Esophagus squamous epithelium (tissue), 5 donors: ENCODE measurements around the gene TBC1D24. TPM values are rescaled to one million over a fixed set of nuclear protein-coding genes. Genes with fewer than 3 reads are reported as not detected.

Source experiments
- DNase-seq: peaks from one replicate; lab custom pipeline; 2025; lab: John Stamatoyannopoulos, UW
- H3K27ac ChIP-seq, 4 donors: fragments of 200-600 bp; sonication (generic); one replicate each; pipeline ENCODE4 v1.5.1; 2016 to 2019; ENCODE audit warnings: mild to moderate bottlenecking in 1 of 4
- H3K27me3 ChIP-seq, 4 donors: fragments of 200-600 bp; sonication (generic); 1 replicate in 3 of 4; 2 replicates in 1 of 4; pipeline versions ENCODE4 v1.5.1 to v1.6.0; 2017 to 2021; ENCODE audit warnings: antibody characterized with exemption in 1 of 4
- H3K36me3 ChIP-seq, 3 donors: fragments of 200-600 bp; sonication (generic); one replicate each; pipeline ENCODE4 v1.5.1; 2016 to 2019
- H3K4me1 ChIP-seq, 3 donors: fragments of 200-600 bp; sonication (generic); one replicate each; pipeline ENCODE4 v1.5.1; 2017 to 2019
- H3K4me3 ChIP-seq, 4 donors: fragments of 200-600 bp; sonication (generic); 1 replicate in 3 of 4; 2 replicates in 1 of 4; pipeline ENCODE4 v1.5.1; 2016 to 2019; ENCODE audit warnings: mild to moderate bottlenecking in 2 of 4, moderate library complexity in 1 of 4
- H3K9me3 ChIP-seq, 3 donors: fragments of 200-600 bp; sonication (generic); one replicate each; pipeline ENCODE4 v1.5.1; 2016 to 2019
- POLR2A ChIP-seq, 4 donors: fragments of 450-650 bp; IDR thresholded peaks; one replicate each; pipeline ENCODE4 v1.6.1; 2017; ENCODE audit warnings: antibody characterized with exemption in 4 of 4, mild to moderate bottlenecking in 4 of 4, moderate library complexity in 3 of 4
- WGBS, 2 donors: methylation state at CpG; one replicate each; pipeline ENCODE4 v1.1.5; 2018; 5-methylcytosine and 5-hydroxymethylcytosine counted together
- intact Hi-C: fragments of 100-400 bp; cut with DNase I; formaldehyde crosslinking; loops from one replicate; pipeline ENCODE4 v1.15.0; 2022
- total RNA-seq, 4 donors: library from RNA; depleted of rRNA; stranded (reverse); fragments of >200 nt; gene quantifications; one replicate each; pipeline ENCODE4 v1.1.0, GENCODE V29; 2016
- TF ChIP-seq, protein P1 (sequence below), 6 experiments: fragments of 450-650 bp in 4 of 6; fragments of 200-600 bp in 2 of 6; sonication (generic) in 2 of 6; IDR thresholded peaks; one replicate each; pipeline ENCODE4 v1.5.1; 2016 to 2019; ENCODE audit warnings: antibody characterized with exemption in 6 of 6, mild to moderate bottlenecking in 4 of 6, moderate library complexity in 4 of 6
- donor health status: DM: yes; HTN: yes; CAD: no.

TBC1D24 gene
- total RNA-seq, 4 donors from 2014 or later, result 3.1 to 4.6 (median 3.7) TPM

DNA sequence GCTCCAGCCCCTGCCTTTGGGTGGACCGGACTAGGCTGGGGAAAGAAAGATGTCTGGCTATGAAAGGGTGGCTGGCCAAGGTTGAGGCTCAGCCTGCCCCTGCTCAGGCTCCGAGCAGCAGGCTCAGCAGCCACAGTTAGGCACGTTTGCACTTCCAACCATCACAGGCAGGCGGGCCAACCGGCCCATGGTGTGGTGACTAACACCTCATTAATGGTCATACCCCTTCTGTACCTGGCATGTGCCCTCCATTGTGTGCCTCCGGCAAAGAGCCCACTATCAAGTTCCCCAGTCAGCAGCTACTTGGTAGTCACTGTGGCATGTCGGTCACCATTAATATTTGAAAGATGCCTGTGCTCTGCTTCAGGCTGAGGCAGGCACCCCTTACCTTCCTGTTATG lies 6.7 kb downstream of the TBC1D24 start:
- Histone ChIP-seq H3K27ac (no peak overlapping the region), H3K36me3 (no peaks in the 10 kb centered on the region), H3K4me1 (peaks cover 0 to 42% (median 4%) of the 10 kb centered on the region in 3 donors), H3K4me3 (no peak overlapping the region), H3K9me3 (no peaks in the 10 kb centered on the region), H3K27me3 (no peaks in the 10 kb centered on the region)
- TF ChIP-seq, protein P1, sequence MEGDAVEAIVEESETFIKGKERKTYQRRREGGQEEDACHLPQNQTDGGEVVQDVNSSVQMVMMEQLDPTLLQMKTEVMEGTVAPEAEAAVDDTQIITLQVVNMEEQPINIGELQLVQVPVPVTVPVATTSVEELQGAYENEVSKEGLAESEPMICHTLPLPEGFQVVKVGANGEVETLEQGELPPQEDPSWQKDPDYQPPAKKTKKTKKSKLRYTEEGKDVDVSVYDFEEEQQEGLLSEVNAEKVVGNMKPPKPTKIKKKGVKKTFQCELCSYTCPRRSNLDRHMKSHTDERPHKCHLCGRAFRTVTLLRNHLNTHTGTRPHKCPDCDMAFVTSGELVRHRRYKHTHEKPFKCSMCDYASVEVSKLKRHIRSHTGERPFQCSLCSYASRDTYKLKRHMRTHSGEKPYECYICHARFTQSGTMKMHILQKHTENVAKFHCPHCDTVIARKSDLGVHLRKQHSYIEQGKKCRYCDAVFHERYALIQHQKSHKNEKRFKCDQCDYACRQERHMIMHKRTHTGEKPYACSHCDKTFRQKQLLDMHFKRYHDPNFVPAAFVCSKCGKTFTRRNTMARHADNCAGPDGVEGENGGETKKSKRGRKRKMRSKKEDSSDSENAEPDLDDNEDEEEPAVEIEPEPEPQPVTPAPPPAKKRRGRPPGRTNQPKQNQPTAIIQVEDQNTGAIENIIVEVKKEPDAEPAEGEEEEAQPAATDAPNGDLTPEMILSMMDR (IDR thresholded peaks at IDR 0.05), result no peak
- no peak for TF ChIP-seq POLR2A (IDR thresholded peaks at IDR 0.05)
- WGBS, 2 donors, result 74 to 77% methylated on average over 6 of the region's 7 CpGs
- no peak for DNase-seq
- intact Hi-C loops, result no loop called here

DNA sequence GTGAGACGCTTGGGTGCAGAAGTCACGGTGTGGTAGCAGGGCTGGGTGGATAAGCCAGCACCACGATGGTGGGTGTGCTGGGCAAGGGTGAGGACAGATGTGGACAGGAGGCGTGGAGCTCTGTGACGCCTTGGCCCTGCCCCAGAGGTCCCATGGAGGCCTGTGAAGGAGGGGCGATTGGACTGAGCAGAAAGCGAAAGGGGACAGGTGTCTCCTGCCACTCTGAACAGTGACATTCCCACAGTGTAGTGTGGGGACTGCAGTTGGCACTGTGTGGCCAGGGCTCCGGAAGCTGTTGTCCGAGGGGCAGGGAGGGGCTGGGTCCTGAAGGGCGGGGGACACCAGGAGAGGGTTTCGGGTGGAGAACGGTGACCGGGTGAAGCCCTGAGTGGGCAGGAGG lies 7.3 kb downstream of the TBC1D24 start:
- no peak for DNase-seq
- TF ChIP-seq, protein P1 (IDR thresholded peaks at IDR 0.05), result no peak
- no peak for TF ChIP-seq POLR2A (IDR thresholded peaks at IDR 0.05)
- Histone ChIP-seq H3K9me3 (no peaks in the 10 kb centered on the region), H3K27me3 (no peaks in the 10 kb centered on the region), H3K4me1 (peaks cover 0 to 48% (median 7%) of the 10 kb centered on the region in 3 donors), H3K36me3 (no peaks in the 10 kb centered on the region), H3K4me3 (no peak overlapping the region), H3K27ac (peak overlapping the region; percentile 25 to 70 (median 50))
- WGBS, 2 donors, result 72 to 82% methylated on average over 9 to 10 of the region's 13 CpGs
- intact Hi-C loops, result no loop called here

DNA sequence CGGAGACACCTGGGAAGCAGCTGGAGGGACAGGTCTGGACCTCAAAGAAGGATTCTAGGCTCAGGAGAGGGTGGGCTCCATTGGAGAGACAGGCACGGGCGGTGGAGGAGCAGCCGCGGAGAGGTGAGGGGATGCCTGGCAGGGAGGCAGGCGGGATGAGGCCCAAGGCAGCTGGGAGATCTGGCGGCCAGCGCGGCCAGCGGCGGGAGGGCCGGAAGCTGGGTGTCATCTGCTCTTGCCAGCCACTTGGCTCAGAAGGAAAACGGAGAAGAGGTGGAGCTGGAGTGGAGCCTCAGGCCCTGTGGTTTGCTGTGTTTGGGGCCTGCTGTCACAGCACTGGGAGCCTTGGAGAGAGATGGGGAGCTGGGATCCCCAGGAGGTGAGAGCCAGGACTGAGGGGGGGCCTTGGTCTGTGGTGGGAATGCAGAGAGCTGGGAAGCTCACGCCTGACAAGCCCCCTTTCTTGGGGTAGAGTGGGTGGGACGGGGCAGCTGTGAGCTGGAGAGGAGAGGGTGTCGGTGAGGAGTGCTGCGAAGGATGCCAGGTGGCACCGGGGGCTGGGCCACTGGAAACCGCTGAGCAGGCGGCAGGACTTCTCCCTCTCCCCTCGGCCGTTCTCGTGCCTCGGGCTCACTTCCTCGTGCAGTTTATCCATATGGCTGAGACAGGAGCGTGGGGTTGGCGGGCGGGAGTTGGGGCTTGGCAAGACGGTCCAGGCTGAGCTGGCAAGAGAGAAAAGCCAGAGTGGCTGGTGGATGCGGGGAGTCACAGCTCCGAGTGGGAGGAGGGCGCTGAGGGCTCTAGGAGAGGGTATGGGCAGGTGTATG lies 8.0 kb downstream of the TBC1D24 start:
- H3K4me1 ChIP-seq, result peaks cover 0 to 55% (median 7%) of the 10 kb centered on the region in 3 donors
- no peak for TF ChIP-seq POLR2A (IDR thresholded peaks at IDR 0.05)
- TF ChIP-seq, protein P1 (IDR thresholded peaks at IDR 0.05), result no peak
- H3K27me3 ChIP-seq, result no peaks in the 10 kb centered on the region
- peak overlapping the region; percentile 25 to 70 (median 50) for H3K27ac ChIP-seq
- 68 to 69% methylated on average over 18 to 23 of the region's 32 CpGs for WGBS, 2 donors
- peak overlapping the region in 2 of 4 donors; percentile 11 to 31 for H3K4me3 ChIP-seq
- no peaks in the 10 kb centered on the region for H3K9me3 ChIP-seq
- intact Hi-C loops, result no loop called here
- no peaks in the 10 kb centered on the region for H3K36me3 ChIP-seq
- no peak for DNase-seq

DNA sequence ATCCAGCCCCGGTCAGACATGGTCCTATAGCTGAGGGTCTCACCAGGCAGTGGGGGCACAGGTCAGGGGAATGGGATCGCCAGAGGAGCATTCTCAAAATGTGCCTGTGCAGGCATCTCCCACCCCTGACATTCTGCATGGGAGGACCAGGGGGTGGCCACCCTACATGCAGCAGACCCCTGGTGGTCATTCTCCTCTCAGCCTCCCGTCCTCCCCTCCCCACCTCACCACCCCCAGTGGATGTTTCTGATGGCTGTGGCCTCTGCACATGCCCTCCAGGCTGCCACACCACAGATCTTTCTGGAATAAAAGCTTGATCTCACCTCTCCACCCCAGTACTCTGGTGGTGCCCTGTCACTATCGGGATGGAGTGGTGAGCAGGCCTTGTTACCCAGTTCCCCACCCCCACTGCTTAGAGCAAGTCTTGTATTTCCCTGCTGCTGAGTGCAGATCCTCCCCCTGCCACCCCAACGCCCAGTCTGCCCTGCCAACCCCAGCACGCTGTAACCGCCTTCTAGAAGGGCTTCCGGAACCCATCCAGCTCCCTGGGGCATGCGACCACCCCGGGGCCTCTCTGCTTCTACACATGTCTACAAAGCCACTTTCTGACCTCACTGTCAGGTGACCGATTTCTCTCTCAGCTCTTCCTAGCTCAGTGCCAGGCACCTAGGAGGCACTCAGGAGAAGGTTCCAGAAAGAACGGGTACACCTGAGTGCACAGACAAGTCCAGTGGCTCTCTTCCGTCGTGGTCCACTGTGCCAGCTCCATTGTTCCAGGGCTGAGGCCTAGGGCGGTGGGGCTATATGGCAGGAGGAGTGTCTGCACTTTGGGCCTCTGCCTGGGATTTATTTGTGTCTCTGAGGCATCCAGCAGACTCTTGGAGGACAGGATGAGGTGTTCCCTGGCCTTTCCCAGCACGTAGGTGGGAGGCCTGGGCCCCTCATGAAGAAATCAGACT lies 9.3 kb downstream of the TBC1D24 start:
- intact Hi-C loops, result no loop called here
- Histone ChIP-seq H3K27me3 (no peaks in the 10 kb centered on the region), H3K9me3 (no peaks in the 10 kb centered on the region), H3K4me1 (peaks cover 0 to 57% (median 7%) of the 10 kb centered on the region in 3 donors), H3K4me3 (no peak overlapping the region), H3K36me3 (no peaks in the 10 kb centered on the region), H3K27ac (peak overlapping the region in 1 of 4 donors; percentile 70)
- DNase-seq, result no peak
- TF ChIP-seq, protein P1 (IDR thresholded peaks at IDR 0.05), result no peak
- TF ChIP-seq POLR2A (IDR thresholded peaks at IDR 0.05), result no peak
- WGBS, 2 donors, result 84 to 87% methylated on average over 13 to 16 of the region's 16 CpGs
